GM03348 (cell line): Measurements from ENCODE around the gene CIDEC.
A peak's percentile ranks its signal among the peaks of the same experiment; 100 is the strongest.

Experiments
- DNase-seq: peaks from one replicate; pipeline ENCODE4 v3.0.0; 2012; ENCODE audit warnings: low spot score

CIDEC gene, protein sequence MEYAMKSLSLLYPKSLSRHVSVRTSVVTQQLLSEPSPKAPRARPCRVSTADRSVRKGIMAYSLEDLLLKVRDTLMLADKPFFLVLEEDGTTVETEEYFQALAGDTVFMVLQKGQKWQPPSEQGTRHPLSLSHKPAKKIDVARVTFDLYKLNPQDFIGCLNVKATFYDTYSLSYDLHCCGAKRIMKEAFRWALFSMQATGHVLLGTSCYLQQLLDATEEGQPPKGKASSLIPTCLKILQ

DNA sequence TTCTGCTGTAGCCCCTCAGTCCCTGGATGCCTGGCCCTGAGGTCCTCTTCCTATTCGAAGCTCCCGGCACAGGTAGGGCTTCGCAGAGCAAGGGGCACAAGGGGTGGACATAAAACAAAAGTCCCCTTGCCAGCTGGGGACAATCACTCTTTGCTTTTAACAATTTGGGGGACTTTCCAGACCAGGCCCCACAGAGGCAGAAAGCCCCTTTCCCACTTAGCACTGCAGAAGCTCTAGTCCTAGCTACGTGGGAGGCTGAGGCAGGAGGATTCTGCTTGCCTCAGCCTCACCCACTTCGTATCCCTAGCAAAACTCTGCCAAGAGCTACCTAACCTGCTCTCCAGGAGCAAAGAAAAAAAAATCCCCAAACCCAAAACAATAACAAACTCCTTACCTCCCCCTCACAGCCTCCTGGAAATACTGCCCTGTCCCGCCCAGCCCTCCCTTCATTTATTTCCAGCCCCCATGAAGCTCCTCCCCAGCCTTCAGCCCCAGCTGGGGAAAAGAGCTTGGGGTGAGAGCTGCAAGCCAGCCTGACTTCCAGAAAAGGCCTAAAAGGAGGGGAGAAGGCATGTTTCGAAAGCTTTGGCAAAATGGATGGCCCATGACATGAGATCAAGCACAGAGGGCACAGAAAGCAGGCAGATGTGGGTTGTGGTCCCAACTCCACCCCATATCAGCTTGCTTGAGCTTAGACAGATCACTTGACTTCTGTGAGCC lies at the start of gene CIDEC:
Gene CIDEC (minus strand): TSS at position 424 of the 720 bp plus-strand sequence. CDS start 1,767 bp downstream, outside the sequence.
- DNase-seq = no peak

DNA sequence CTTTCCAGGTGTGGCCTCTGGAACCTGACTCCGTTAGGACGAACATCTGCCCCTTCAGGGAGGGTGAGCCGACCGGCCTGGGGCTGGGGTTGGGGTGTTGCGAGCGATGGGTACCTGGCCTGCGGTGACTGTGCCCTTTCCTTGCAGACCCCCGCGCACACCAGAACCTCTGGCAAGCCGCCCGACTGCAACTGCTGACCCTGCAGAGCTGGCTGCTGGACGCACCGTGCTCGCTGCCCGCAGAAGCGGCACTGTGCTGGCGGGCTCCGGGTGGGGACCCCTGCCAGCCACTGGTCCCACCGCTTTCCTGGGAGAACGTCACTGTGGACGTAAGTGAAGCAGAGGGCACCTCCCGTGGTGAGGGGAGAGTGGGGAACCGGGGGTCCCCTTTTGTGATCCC lies 48.1 kb upstream of the CIDEC start:
- no peak for DNase-seq

DNA sequence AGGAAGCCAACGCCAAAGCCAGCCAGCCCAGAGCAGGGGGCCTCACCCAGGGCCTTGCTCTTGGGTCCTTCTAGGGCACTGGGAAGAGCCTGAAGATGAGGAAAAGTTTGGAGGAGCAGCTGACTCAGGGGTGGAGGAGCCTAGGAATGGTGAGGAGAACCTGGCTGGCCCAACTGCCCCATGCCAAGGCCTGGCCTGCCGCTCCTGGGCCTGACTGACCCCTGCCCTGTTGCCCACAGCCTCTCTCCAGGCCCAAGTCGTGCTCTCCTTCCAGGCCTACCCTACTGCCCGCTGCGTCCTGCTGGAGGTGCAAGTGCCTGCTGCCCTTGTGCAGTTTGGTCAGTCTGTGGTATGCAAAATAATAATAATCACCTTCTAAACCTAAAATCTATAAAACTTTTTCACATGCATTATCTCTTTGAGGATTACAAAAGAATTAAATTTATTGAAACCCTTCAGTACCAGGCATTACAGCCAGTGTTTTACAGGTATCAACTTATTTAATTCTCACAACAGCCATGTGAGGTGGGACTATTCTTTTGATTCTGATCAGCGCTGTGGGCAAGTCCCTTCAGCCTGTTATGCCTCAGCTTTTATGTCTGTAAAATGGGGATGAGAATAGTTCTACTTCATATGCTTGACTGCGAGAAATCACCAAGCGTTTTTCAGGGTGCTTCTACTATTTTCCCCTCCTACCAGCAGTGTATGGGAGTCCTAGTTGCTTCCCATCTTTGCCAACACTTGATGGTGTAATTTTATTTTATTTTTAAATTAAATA lies 38.4 kb upstream of the CIDEC start:
- DNase-seq = no peak

DNA sequence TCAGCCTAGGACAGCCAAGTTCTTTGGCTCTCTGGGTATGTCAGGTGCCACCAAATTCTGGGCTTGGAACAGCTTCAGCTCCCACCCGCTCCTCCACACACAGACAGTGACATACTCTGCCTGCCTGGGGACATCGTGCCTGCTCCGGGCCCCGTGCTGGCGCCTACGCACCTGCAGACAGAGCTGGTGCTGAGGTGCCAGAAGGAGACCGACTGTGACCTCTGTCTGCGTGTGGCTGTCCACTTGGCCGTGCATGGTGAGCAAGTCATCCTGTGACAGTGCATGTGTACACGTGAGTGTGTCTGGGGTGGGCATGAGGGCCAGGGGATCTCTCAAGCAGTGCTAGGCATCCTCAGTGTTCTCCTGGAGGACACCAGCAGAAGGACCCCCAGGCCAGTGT lies 37.8 kb upstream of the CIDEC start:
- DNase-seq = no peak

DNA sequence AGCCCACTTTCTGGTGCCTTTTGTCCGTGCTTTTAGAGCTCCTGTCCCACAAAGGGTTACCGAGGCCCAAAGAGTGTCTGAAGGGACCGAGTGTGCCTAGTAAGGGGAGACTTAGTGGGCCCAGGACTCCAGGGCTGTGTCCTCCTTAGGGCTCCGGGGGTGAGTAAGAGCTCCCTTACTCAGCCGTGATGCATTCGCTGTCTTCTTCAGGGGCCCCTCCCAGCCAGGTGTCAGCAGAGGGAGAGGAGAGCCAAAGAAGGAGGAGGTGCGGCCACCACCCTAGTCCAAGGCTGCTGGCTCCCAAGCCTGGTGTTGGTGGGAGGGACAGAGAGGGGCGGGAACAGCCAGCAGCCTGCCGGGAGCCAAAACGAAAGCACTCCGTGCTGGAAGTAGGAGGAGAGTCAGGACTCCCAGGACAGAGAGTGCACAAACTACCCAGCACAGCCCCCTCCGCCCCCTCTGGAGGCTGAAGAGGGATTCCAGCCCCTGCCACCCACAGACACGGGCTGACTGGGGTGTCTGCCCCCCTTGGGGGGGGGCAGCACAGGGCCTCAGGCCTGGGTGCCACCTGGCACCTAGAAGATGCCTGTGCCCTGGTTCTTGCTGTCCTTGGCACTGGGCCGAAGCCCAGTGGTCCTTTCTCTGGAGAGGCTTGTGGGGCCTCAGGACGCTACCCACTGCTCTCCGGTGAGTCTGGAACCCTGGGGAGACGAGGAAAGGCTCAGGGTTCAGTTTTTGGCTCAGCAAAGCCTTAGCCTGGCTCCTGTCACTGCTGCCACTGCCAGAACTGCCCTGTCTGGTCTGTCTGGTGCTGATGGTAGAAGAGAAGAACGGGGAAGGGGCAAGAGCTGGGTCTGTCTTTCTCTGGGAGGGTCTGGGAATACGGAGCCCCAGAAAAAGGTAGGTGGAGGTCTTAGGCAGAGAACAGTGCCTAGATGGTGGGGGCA lies 37.0 kb upstream of the CIDEC start, which contains the start of gene IL17RC:
Gene IL17RC (plus strand): TSS at position 365 of the 947 bp plus-strand sequence. CDS start 218 bp downstream, at position 583.
- peak; percentile 94 for DNase-seq

DNA sequence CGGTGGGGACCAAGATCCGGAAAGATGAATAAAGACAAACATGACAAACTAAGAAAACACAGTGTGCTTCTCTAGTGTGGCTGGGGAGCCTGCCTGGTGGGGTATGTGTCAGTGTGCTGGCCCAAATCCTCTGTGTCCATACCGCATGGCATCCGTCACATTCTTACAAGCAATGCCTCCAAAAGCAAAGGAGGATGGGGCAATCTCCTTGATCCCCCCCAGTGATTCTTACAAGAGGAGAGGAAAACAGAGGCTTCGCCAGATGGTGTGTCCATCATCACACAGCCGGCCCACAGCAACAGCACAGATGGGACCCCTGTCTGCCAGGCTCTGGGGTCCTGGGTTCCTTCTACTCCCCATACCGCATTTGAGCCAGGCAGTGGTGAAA lies 36.3 kb upstream of the CIDEC start:
- DNase-seq = peak; percentile 61

DNA sequence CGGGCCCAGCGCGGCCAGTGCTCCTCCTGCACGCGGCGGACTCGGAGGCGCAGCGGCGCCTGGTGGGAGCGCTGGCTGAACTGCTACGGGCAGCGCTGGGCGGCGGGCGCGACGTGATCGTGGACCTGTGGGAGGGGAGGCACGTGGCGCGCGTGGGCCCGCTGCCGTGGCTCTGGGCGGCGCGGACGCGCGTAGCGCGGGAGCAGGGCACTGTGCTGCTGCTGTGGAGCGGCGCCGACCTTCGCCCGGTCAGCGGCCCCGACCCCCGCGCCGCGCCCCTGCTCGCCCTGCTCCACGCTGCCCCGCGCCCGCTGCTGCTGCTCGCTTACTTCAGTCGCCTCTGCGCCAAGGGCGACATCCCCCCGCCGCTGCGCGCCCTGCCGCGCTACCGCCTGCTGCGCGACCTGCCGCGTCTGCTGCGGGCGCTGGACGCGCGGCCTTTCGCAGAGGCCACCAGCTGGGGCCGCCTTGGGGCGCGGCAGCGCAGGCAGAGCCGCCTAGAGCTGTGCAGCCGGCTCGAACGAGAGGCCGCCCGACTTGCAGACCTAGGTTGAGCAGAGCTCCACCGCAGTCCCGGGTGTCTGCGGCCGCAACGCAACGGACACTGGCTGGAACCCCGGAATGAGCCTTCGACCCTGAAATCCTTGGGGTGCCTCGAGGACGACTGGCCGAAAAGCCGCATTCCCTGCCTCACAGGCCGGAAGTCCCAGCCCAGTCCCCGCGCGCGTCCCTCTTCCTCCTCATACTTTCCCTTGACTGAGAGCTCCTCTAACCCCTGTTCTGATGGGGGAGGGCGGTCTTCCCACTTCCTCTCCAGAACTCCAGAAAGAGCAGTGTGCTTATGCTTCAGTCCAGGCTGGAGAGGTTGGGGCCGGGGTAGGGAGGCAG lies 35.4 kb upstream of the CIDEC start:
- peak; percentile 80 for DNase-seq

DNA sequence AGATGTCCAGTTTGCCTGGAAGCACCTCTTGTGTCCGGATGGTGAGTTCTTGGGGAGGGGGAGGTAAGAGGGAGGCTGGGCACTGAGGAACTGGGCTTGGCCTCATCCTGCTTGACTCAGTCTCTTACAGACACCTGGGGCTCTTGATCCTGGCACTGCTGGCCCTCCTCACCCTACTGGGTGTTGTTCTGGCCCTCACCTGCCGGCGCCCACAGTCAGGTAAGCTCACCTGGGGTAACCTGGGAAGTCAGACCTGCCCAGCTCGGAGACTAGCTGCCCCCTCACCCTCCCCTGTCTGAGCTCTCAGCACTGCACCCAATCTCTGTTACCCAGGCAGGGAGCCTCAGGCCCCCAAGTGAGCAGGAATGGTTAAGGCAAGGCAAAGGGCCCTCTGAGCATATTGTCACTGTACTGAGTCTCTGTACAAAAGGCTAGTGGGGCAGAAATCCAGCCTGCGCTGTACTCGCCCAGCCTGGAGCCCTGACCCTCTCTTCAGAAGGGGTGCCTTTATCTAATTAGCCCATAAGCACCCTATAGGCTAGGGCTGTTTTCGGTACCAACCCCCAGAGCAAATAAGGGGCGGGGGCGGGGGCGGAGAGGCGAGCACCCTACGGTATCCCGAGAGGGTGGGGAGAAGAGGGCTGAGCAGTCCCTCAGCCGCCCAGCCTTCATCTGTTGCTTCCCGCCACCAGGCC lies 34.7 kb upstream of the CIDEC start:
- no peak for DNase-seq

DNA sequence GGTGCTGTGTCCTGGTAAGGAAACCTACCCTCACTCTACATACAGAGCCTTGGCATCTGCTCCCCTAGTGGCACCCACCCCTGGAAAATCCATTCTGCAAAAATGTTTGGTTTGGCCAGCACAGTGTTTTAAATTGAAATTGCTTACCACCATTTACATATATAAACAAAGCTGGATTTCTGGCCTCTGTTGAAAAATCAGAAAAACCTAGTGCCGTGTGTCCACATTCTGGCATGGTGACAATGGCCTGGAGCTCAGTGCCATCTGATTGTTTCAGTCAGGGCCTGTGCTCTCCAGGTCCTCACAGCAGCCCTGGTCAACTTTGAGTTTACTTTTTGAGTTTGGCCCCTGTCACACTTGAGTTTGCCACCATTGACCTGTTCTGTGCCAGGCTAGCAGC lies 34.0 kb upstream of the CIDEC start:
- no peak for DNase-seq

DNA sequence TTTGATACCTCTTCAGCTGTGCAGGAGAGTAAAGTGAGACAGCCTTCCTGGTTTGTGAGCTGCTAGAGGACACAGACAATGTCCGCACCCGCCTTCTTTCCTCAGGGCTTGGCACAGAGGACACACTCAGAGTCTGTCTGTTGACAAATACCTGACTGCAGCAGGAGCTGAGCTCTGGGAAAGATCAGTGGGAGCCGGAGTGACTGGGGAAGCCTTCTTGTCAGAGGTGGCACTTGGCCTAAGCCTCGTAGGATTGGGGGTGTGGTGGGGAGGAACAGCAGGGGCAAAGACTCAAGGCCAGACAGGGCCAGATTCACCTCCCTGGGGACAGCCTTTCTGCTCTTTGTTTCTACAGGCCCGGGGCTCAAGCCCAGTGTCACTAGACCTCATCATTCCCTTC lies 33.5 kb upstream of the CIDEC start:
- DNase-seq = no peak

DNA sequence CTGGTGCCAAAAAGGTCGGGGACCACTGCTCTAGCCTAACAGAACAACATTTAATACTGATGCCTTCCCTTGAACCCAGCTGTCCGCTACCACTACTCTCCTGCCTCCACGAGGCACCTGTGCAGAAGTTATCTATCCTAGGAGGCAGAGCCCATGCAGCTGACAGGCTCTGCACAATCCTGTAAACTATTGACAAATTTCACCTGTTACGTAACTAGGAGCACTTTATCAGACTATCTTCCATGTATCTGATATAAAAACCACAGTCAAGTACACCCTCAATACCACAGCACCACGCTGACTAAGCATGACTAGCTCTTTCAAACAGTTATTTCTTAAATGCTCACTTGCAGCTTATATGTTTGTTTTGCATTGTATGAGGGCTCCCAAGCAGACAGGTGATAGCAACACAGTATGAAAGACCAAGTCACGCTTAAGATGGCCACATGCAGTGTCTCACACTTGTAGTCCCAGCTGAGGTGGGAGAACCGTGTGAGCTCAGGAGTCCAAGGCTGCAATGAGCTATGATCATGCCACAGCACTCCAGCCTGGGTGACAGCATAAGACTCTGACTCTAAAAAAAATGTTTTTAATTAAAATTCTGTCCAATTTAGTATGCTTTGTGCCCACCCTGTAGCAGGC lies 32.4 kb upstream of the CIDEC start:
- peak; percentile 39 for DNase-seq

DNA sequence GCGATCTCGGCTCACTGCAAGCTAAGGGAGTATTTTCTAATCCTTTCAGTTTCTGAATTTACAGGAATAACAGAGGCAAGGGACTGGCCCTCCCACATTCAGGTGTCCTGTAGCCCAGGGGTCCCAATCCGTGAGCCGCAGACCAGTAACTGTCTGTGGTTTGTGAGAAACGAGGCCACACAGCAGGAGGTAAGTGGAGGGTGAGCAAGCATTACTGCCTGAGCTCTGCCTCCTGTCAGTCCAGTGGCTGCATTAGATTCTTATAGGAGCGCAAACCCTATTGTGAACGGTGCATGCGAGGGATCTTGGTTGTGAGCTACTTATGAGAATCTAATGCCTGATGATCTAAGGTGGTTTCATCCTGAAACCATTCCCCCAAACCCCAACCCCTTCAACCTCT lies 31.8 kb upstream of the CIDEC start:
- DNase-seq = no peak

DNA sequence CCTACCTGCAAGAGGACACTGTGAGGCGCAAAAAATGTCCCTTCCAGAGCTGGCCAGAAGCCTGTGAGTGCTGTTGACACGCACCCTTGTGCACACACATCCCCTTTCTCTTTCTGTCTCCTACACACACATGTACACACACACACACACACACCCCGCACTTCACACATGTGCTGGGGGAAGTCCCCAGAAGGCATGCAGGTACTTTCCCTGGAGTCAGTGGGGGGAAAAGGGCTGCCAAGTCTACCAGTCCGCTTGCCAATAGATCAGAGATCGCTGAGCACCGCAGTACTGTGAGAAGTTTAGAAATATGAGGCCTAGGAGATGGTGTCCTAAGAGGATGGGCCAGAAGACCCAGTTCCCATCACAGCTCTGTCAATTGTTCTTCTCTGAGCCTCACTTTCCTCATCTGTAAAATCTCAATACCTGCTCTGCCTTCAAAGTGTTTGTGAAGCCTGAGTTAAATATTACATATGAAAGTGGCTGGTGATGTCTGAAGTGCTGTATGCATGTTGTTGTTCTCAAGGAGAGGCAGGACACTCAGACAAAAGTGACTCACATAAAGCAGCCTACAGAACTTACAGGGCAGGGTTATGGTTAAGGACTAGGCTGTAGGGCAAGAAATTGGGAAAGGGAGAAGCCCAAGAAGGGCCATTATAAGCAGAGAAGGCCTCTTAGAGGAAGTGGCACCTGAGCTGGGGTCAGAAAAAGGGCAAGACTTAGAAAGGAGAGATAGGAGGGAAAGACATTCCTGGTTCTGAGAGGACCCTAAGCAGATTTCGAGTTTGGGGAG lies 29.4 kb upstream of the CIDEC start:
- no peak for DNase-seq

DNA sequence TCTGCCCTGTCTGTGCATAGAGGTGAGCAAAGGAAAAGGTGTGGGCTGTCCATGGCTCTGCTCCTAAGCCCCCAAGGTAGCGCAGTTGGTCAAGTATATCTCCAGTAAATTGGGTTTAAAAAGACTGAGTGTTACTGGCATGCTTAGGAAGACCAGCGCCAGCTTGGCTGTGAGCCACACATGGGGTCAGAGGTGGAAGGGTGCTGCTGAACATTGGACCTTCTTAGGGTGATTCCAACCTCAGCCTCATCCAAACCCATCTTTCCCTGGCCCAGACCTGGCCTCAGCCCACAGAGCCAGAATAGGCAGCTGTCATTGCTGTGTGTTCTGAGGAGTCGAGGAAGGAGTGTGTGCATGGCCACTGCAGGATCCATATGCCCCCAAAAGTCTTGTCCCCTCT lies 28.2 kb upstream of the CIDEC start:
- DNase-seq = no peak

DNA sequence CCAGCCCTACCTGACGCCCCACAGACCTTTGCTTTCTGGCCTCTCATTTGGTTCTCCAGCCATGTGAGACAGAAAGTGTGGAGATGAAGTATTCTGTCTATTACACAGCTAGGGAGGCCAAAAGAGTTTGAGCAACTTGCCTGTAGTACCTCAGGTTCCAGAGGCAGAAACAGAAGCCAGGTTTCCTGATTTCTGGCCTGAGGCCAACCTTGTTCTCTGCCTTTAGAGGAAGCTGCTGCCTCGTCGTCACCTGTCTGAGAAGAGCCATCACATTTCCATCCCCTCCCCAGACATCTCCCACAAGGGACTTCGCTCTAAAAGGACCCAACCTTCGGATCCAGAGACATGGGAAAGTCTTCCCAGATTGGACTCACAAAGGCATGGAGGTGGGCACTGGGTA lies 26.4 kb upstream of the CIDEC start:
- no peak for DNase-seq

DNA sequence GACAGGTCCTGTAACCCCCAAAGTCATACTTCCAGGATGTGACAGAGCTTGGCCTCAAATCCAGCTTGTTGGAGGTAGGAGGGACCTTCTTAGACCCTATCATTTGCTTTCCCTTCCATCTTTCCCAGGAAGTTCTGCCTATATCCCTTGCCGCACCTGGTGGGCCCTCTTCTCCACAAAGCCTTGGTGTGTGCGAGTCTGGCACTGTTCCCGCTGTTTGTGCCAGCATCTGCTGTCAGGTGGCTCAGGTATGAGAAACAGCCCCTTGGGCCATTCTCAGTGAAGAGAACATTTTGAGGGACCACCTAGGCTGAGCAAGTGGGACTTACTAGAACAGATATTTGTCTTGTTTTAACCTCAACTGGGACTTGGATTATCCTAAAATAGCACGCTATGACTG lies 23.9 kb upstream of the CIDEC start:
- no peak for DNase-seq

DNA sequence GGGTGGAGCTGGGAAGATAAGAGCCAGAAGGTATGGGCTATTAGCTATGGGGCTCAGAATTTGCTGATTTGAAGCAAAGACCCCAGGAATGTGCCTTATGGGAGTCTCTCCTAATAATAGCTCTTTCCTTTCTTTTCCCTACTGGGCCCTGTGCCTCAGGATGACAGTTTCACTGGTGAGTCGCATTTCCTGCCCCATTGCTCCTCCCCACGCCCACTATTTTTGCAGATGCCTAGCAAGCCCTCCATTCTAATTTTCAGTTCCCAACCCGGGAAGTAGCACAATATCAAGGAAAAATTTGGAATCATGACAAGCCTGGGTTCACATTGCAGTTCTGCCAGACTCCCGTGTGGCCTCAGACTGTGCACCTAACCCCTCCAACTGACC lies 23.2 kb upstream of the CIDEC start:
- peak; percentile 74 for DNase-seq

DNA sequence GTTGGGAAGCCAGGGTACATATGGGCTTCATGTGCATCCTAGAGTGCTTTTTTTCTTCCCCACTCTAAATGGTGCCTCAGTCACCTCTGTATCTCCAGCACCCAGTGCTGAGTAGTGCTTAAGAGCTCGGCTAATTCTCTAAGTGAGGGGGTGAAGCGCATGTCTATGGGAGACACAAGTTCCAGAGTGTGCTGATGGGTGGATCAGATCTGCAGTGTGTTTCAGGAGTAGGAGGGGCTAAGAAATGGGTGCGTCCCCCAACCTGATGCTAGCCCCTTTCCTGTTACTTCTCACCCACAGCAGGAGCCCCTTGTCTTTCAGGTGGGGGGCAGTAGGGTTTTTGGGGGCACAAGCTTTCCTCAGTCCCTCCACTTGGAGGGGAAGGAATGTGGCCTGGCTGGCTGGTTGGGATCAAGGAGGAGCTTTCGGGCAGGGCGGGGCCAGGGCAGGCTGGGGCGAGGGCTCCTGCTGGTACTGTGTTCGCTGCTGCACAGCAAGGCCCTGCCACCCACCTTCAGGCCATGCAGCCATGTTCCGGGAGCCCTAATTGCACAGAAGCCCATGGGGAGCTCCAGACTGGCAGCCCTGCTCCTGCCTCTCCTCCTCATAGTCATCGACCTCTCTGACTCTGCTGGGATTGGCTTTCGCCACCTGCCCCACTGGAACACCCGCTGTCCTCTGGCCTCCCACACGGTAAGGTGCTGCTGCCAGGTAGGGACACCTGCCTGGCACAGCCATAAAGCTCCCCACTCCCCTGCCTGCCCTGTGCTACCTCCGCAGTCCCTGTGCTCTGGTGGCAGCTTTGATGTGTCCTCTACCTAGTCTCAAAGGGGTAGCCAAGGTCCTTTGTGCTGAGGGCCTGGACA lies 22.6 kb upstream of the CIDEC start, which contains the start of gene IL17RE:
Gene IL17RE (plus strand): TSS at position 477 of the 866 bp plus-strand sequence. CDS start 85 bp downstream, at position 562.
- DNase-seq = peak; percentile 22
